SU-DHL-6 (cell line): ENCODE measurements around the gene NUP210L.

Experiments used
- H2AFZ ChIP-seq: fragments of 200-600 bp; sonication (generic); 2 replicates; pipeline ENCODE4 v1.6.1; 2014; ENCODE audit warnings: low read depth, mild to moderate bottlenecking, moderate library complexity, mixed read lengths, antibody characterized with exemption, low read length; ENCODE audit not compliant: severe bottlenecking
- H3F3A ChIP-seq: fragments of 200-600 bp; shearing (Covaris generic); 2 replicates; pipeline ENCODE4 v1.6.0; 2016; ENCODE audit warnings: antibody characterized with exemption, mild to moderate bottlenecking; ENCODE audit not compliant: insufficient read depth
- H3K27ac ChIP-seq: fragments of 200-600 bp; sonication (generic); 2 replicates; pipeline ENCODE4 v1.5.1; 2016; ENCODE audit warnings: low read depth, mild to moderate bottlenecking, low read length, moderate library complexity, mixed read lengths
- H3K27me3 ChIP-seq: fragments of 200-600 bp; sonication (generic), shearing (Covaris generic); 2 replicates; pipeline ENCODE4 v1.6.0; 2014; ENCODE audit warnings: mild to moderate bottlenecking, low read length
- H3K36me3 ChIP-seq: fragments of 200-600 bp; sonication (generic); 2 replicates; pipeline ENCODE4 v1.6.1; 2014; ENCODE audit warnings: mild to moderate bottlenecking, low read length, mixed read lengths
- H3K4me2 ChIP-seq: fragments of 300-600, 200-600 bp; shearing (Covaris generic), sonication (generic); 2 replicates; pipeline ENCODE4 v1.6.0; 2014; ENCODE audit warnings: low read length, low read depth, mild to moderate bottlenecking; ENCODE audit not compliant: poor library complexity, severe bottlenecking
- H3K4me3 ChIP-seq: fragments of 200-600 bp; sonication (generic); 2 replicates; pipeline ENCODE4 v1.5.1; 2014; ENCODE audit warnings: antibody characterized with exemption, low read length, mild to moderate bottlenecking, mixed read lengths; ENCODE audit not compliant: insufficient read depth, poor library complexity, severe bottlenecking
- H3K79me2 ChIP-seq: fragments of 200-600 bp; sonication (generic); 2 replicates; pipeline ENCODE4 v1.6.1; 2014; ENCODE audit warnings: mild to moderate bottlenecking, low read length, moderate library complexity; ENCODE audit not compliant: insufficient read depth
- H3K9ac ChIP-seq: fragments of 200-600 bp; sonication (generic); 2 replicates; pipeline ENCODE4 v1.7.0; 2014; ENCODE audit warnings: mild to moderate bottlenecking, low read length
- H3K9me2 ChIP-seq: fragments of 200-600 bp; sonication (generic); replicated peaks from 2 replicates; pipeline ENCODE4 v1.6.1; 2014; ENCODE audit warnings: low read length; ENCODE audit not compliant: insufficient read depth
- H3K9me3 ChIP-seq: fragments of 200-600 bp; sonication (generic); 2 replicates; pipeline ENCODE4 v1.6.1; 2014; ENCODE audit warnings: low read length, mixed read lengths; ENCODE audit not compliant: insufficient read depth
- H4K20me1 ChIP-seq: fragments of 200-600 bp; sonication (generic); 2 replicates; pipeline ENCODE4 v1.6.1; 2014; ENCODE audit warnings: low read depth, mild to moderate bottlenecking, antibody characterized with exemption, low read length, moderate library complexity, mixed read lengths
- CTCF ChIP-seq: fragments of 200-600 bp; sonication (generic); IDR thresholded peaks from one replicate; pipeline ENCODE4 v1.5.1; 2017; ENCODE audit warnings: antibody characterized with exemption, mild to moderate bottlenecking, low read length, moderate library complexity; ENCODE audit not compliant: insufficient read depth, poor library complexity, severe bottlenecking
- EZH2phosphoT487 ChIP-seq: fragments of 200-600 bp; sonication (generic), shearing (Covaris generic); conservative IDR thresholded peaks from 2 replicates; pipeline ENCODE4 v1.6.1; 2018; ENCODE audit warnings: mild to moderate bottlenecking, antibody characterized with exemption, low read length, moderate library complexity, mixed read lengths

Gene NUP210L

GRCh38 chr1:154183046-154183915 lies 28.4 kb upstream of the NUP210L start:
- peak overlapping the region; percentile 44 for H2AFZ ChIP-seq
- no peak for TF ChIP-seq CTCF
- TF ChIP-seq EZH2phosphoT487, result no peak

GRCh38 chr1:154182344-154183045 lies 27.6 kb upstream of the NUP210L start:
- H2AFZ ChIP-seq, result peak overlapping the region; percentile 40
- H3F3A ChIP-seq, result no peaks in the 10 kb centered on the region

More at GRCh38 chr1:154183046-154183915, 28.4 kb upstream of the NUP210L start:
- no peaks in the 10 kb centered on the region for H3K9me3 ChIP-seq
- H3K9me2 ChIP-seq, result no peaks in the 10 kb centered on the region
- H3K36me3 ChIP-seq, result 0 out of 2 replicates have a peak, but pooled peaks cover 5% of the 10 kb centered on the region
- peak overlapping the region; percentile 94 for H3K9ac ChIP-seq
- no peaks in the 10 kb centered on the region for H3F3A ChIP-seq
- H3K4me3 ChIP-seq, result peak overlapping the region; percentile 97
- H4K20me1 ChIP-seq, result peaks cover 23% of the 10 kb centered on the region
- H3K27me3 ChIP-seq, result no peaks in the 10 kb centered on the region
- H3K79me2 ChIP-seq, result peaks cover 47% of the 10 kb centered on the region
- peak overlapping the region; percentile 90 for H3K4me2 ChIP-seq
- H3K27ac ChIP-seq, result peak overlapping the region; percentile 67

GRCh38 chr1:154181944-154182343 lies 27.1 kb upstream of the NUP210L start:
- H3F3A ChIP-seq, result no peaks in the 10 kb centered on the region
- no peaks in the 10 kb centered on the region for H3K9me2 ChIP-seq
- peaks cover 35% of the 10 kb centered on the region for H4K20me1 ChIP-seq
- H3K27me3 ChIP-seq, result no peaks in the 10 kb centered on the region
- H3K9ac ChIP-seq, result peak overlapping the region; percentile 94
- H3K9me3 ChIP-seq, result no peaks in the 10 kb centered on the region
- 0 out of 2 replicates have a peak, but pooled peaks cover 5% of the 10 kb centered on the region for H3K36me3 ChIP-seq
- H3K27ac ChIP-seq, result peak overlapping the region; percentile 67
- H3K4me3 ChIP-seq, result peak overlapping the region; percentile 97
- H2AFZ ChIP-seq, result no peak overlapping the region
- H3K79me2 ChIP-seq, result peaks cover 60% of the 10 kb centered on the region
- H3K4me2 ChIP-seq, result peak overlapping the region; percentile 90
- TF ChIP-seq EZH2phosphoT487, result no peak
- no peak for TF ChIP-seq CTCF

More at GRCh38 chr1:154182344-154183045, 27.6 kb upstream of the NUP210L start:
- Histone ChIP-seq H3K4me3 (peak overlapping the region; percentile 97), H3K79me2 (peaks cover 55% of the 10 kb centered on the region), H3K9me3 (no peaks in the 10 kb centered on the region), H3K27ac (peak overlapping the region; percentile 67), H3K27me3 (no peaks in the 10 kb centered on the region), H4K20me1 (peaks cover 31% of the 10 kb centered on the region), H3K9me2 (no peaks in the 10 kb centered on the region), H3K36me3 (0 out of 2 replicates have a peak, but pooled peaks cover 5% of the 10 kb centered on the region), H3K4me2 (peak overlapping the region; percentile 90), H3K9ac (peak overlapping the region; percentile 94)
- TF ChIP-seq CTCF (no peak), EZH2phosphoT487 (no peak)
